HG02884 (cell line): ENCODE results near the gene EPHA6.

ENCODE experiments used
- ATAC-seq: cut with Tn5 transposase; IDR thresholded peaks from one replicate; pipeline ENCODE4 v1.9.1; 2021; ENCODE audit warnings: mild to moderate bottlenecking, moderate library complexity; ENCODE audit not compliant: unreplicated experiment

EPHA6 gene

DNA sequence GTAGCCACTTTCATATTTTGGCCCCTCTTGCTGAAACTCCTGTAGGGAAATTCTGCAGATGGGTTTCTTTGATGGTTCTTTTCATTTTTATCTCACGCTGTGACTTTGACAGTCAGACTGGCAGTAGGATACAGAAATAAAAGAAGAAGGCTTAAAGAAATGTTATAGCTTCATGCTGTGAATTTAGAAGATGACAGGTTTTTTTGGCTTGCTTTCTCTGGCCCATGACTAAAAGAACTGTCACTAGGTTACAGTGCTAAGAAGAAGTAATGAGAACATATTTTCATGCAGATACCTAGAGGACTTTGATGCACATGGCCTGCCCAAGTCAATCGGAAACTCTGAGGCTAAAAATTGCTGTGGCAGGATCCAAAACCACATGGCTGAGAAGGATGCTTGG lies 334.5 kb downstream of the EPHA6 start:
- ATAC-seq, result no peak

DNA sequence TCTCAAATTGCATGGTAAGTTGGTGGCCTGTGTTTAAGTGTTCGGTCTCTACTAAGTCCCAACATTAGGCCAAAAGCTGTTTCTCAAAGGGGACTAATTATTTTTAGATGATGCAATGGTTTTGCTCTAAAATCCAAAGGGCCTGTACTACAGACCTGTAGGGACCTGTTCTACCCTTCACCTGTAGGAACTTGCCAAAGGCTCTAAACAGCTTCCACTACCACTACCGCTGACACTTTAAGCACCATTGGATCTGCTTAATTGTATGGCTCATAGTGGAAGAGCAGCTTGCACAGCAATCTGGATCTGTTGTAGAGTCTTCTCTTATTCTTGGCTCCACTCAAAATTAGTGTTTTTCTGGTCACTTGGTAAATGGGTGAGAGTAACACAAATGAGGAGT lies 346.8 kb downstream of the EPHA6 start:
- no peak for ATAC-seq

DNA sequence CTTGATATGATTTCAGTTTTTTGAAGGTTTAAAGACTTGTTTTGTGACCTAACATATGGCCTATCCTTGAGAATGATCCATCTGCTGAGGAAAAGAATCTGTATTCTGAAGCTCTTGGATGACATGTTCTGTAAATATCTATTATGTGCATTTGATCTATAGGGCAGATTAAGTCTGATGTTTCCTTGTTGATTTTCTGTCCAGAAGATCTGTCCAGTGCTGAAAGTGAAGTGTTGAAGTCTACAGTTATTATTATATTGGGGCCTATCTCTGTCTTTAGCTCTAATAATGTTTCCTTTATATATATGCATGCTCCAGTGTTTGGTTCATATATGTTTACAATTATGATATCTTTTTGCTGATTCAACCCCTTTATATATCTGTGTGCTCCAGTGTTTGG lies 362.8 kb downstream of the EPHA6 start:
- no peak for ATAC-seq

DNA sequence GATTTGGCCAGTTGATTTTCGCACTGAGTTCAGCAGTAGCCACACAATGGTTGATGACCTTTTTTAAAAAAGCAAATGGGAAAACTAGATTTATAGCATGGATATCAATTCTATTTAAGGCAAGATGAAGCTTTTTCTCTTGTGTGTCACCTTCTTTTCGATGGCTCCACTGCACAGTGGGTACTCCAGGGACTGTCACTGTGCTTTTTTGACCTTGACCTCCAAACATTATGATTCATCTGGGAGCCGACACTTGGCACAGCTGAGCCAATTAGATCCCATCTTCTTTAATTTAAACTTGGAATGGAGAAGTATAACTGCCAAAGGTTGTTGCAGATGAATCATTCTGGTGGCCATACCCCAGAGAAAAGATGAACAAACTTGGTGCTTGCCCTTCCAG lies 367.3 kb downstream of the EPHA6 start:
- no peak for ATAC-seq

DNA sequence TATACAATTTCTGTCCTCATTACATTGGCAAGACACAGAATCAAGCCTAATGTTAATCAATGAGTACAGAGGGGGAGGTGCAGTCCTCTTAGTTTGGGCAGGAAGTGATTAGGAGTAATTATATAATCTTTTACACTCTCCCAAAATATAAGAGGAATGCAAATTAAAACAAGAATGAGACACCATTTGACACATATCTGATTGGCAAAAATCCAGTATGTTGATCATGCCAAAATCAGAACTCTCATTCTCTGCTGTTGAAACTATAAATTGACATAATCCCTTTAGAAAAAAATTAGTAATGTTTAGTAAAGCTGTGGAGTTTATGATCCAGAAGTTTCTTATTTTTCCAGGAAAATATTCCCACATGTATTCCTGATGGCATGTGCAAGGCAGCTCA lies 373.4 kb downstream of the EPHA6 start:
- no peak for ATAC-seq

DNA sequence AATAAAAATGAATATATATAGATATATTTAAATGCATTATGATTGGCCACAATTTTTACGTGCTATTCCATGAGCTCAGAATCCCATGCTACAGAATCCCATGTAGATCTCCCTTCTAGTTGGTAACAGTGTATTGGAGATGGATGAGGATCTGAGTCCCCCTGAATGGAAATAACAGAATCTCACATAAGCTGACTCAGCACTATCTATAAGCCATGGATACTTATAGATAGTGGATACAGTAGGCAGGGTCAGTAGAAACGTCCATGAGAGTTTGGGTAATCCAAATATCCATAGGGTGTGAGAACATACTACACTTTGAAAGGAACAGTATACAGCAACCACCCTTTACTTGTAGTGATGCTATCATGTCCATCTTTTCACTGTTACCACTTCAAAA lies 375.4 kb downstream of the EPHA6 start:
- no peak for ATAC-seq

DNA sequence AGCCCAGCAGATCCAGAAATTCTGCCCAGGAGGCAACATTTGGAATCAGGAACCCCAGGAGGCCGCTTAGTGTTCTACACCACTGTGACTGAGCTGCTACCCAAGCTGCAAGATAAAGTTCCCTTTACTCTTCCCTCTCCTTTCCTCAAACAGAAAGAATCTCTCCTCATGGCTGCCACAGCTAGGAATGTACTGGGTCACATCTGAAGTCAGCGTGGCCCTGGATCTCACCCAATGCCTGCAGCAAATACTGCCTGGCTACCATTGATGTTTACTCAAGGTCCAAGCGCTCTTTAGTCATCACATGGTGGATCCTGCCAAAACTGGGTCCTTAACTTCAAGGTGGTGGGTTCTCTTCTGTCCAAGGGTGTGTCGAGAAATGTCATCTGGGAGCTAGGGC lies 382.7 kb downstream of the EPHA6 start:
- no peak for ATAC-seq

DNA sequence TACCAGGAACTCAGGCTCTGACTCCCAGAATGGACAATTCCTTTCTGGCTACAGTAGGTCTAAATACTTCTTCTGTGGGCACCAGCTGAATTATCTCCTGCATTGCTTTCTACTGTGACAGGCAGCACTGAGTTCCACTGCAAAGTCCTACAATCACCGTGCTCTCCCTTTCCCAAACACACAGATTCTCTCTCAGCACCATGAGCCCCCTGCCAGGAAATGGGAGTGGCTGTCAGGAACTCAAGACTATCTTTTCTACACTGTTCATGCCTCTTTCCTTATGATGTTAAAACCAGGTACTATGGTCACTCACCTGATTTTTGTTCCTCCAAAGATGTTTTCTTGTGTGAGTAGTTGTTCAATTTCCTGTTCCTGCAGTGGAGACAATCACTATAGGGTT lies 383.4 kb downstream of the EPHA6 start:
- ATAC-seq, result no peak

DNA sequence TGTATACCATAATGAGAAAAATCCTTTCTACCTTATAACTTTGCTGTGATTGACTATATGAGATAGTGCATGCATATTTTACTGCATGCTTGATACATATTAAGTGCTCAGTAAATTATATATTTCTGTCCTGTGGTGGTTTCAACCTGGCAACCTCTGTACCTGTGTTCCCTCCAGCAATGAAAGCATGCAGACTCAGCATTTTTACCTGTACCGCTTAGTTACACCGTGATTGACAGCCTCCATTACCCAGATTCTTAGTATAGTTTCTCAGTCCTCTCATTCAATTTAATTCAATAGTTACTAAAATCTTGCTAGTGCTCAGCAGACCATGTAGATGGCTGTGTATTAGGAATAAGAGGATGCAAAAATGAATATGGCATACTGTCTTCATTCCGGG lies 386.0 kb downstream of the EPHA6 start:
- ATAC-seq, result no peak

DNA sequence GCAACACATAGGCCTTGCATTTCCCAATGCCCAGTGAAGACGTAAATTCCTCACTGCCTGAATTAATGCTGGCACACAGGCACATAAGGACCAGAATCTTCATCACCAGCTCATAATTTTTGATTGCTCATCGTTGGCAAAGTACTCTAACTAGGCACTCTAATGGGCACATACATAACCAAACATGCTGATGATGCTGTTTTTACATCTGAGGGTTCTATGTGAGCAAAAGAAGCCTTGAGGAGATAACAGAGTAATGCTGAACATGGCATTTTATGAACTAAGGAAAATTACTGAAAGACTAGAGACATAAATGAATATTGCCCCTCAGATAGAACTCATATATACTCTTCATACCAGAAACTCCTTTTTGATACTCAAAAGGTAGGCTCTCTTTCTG lies 387.4 kb downstream of the EPHA6 start:
- ATAC-seq, result no peak

DNA sequence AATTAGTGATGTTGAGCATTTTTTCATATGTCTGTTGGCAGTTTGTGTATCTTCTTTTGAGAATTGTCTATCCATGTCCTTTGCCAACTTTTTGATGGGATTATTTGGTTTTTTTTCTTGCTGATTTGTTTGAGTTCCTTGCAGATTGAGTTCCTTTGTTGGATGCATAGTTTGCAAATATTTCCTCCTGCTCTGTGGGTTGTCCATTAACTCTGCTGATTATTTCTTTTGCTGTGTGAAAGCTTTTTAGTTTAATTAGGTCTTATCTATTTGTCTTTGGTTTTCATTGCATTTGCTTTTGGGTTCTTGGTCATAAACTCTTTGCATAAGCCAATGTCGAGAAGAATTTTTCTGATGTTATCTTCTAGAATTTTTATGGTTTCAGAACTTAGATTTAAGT lies 414.6 kb downstream of the EPHA6 start:
- no peak for ATAC-seq

DNA sequence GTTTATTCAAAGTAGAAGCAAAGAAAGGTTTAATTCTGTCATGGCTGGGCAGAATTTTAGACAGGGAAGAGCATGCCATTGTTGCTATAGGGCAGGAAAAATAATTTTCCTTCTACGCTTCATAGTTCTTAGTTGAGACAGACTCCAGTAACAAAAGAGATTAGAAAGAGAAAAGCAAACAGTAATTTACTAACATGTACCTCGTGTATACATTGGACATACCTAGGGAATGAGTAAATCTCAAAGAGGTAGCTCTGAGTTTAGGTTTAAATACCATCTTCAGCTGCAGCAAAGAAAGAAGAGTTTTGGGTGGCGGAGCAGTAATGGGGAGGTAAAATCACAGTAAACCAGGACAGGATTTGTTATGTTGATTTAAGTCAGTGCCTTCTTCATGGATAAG lies 416.1 kb downstream of the EPHA6 start:
- no peak for ATAC-seq

DNA sequence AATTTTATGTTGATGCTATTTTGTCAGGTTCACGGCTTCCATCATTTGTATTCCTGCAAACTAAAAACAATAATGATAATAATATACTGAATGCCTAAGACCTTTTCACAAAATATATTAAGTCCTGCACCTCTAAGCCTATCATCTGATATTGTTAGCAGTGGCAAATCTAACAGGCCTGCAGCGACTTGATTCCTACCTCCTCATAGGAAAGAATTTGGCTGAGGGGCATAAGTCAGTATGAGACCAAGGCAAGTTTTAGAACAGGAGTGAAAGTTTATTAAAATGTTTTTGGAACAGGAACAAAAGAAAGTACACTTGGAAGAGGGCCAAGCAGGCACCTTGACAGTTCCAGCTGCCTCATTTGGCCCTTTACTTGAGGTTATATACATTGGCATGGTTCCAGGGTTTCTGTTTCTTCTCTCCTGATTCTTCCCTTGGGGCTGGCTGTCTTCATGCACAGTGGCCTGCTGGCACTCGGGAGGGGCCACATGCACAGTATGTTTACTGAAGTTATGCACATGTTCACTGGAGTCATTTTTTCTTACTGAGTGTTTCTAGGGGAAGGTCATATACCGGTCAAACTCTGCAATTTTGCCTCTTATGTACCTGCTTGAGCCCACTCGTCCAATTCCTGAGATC lies 418.1 kb downstream of the EPHA6 start:
- no peak for ATAC-seq

DNA sequence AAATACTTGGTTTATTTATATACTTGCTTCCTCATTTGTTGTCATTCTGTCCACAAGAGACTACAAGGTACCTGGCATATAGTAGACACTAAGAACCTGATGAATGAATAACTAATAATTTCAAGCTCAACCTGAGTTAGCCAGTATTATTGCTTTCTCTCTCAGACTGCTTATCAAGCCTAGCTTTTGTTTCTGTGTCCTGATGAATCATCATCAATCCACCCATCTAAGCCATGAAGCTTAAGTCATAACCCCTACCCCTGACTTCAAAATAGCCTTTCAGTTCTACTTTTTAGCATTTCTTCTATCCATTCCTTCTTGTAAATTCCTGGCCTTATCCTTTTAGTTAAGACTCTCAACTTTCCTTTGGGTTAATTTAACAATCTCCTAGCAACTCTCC lies 420.8 kb downstream of the EPHA6 start:
- no peak for ATAC-seq

DNA sequence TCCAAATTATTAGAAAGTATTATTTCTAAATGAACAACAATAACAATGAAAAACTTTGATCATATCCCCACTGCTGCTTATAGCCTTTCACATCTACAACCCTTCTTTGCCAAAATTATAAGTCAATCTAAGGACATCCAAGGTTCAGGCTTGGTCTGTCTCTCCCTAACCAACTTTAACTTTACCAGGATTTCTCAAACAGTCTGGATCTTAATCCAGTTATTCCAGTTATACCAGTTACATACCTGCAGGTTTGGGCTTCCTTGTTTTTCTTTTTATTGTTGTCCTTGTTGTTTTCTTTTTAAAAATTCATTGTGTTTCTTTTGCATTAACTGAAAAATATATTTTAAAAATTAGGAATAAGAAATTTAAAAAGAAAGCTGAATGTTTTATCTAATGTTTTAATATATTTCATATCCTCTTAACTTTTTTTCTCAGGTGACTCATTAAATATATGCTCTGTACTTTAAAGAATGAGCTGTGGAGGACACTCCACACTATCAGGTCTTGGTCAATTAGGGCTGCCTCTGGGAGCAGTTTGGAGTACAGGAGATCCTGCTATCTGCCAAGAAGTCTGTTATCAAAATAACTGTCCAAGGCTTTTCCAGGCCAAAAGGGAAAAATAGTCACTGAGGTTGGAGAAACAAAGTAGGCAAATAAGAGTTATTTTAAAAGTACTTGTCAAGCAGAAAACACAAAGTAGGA lies 421.4 kb downstream of the EPHA6 start:
- no peak for ATAC-seq

DNA sequence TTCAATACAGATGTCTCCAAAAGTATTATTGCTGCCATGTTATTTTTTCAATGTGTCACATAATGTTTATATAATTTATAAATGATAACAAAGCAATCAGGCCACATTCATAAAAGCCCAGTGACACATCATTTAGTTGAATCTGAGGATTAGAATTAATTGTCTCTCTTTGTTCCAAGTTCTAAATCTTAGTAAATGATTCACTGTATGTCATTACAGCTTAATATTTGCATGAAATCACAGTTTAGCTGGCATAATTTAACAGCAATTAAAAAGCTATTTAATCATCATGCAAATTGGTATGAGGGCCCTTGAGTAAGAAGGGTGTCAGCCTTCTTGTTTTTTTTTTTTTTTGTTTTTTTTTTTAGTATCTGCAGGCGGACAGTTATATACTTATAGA lies 427.0 kb downstream of the EPHA6 start:
- no peak for ATAC-seq

DNA sequence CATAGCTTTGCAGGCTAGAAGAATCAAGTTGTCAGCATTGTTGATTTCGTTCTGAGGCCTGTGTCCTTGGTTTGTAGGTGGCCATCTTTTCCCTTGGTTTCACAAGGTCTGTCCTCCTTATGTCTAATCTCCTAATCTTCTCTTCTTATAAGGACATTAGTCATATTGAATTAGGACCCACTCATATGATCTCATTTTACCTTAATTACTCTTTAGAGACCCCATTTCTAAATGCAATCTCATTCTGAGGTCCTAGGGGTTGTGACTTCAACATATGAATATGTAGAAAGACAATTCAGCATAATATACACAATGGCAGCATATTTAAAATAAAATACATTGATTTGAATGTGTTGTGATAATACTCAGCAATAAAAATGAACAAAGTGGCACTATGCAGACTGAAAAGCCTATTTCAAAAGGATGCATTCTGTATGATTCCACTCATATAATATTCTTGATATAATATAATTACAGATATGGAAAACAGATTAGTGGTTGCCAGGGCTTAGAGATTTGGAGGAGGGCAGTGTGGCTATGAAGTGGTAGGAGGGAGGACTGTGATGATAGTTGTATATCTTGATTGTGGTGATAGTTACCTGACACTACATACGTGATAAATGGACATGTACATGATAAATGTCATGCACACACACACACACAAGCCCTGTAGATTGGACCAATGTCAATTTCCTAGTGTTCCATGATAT lies 431.0 kb downstream of the EPHA6 start:
- ATAC-seq, result no peak

DNA sequence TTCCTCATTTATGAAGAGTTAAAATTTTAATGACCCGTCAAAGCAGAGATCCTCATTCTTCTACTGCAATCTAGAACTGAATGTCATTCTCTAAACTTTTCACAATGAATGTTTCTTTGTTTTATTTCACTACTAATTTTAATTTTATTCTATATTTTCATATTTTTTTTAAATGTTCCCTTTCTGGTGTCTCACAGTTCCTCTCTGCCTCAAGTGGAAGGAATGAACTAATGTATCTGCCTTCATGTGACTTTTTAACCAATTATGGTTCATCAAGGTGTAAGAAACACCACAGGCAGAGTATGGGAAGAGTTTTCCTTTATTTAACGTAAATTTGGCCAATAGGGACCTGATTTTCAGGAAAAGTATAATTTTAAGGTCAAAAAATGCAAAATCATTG lies 441.7 kb downstream of the EPHA6 start:
- ATAC-seq, result no peak

DNA sequence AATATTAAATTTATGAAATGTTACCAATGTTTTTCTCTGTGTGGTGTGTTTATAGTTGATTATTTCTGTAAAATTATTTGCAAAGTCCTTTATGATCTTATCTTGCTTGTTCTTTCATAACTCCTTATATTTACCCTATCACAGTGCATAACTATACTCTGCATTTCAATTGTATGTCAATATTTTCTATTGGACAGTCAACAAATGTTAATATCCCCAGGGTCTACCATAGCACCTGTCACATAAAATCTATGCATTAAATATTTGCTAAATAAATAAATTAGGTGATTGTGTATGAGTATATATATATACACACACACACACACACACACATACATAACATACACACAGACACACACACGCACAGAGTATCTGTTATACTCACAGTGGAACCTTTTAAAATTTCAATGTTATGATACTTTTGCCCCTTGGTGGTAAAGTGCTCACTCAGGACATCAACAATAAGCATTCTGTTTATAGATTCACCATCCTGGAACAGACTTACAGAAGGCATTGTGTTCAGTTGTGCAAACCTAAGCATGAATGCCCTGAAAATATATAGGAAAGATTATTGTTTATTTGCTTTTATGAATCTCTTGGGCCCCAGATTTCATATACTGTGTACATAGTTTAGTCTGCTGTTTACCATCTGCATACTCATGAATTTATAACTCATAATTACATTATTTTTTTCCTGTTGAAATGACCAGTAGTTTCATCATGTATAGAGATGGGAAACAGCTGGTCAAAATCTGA lies 443.7 kb downstream of the EPHA6 start:
- no peak for ATAC-seq

DNA sequence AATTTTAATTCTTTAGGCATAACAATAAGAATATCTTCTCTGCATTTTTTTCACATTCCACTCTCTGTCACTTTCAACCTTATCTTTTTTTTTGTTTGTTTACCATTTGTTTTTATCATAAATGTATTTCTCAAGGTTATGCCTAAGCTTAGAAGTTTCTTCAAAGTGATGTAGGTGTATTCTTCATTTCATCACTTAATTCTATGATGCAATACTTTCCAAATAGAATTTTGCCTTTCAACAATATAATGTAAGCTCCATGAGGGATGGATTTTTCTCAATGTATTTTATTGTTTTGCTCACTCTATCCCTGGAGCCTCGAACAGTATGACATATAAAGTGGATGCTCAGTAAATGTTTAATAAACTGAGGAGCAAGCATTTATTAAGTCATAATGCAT lies 444.9 kb downstream of the EPHA6 start:
- no peak for ATAC-seq

DNA sequence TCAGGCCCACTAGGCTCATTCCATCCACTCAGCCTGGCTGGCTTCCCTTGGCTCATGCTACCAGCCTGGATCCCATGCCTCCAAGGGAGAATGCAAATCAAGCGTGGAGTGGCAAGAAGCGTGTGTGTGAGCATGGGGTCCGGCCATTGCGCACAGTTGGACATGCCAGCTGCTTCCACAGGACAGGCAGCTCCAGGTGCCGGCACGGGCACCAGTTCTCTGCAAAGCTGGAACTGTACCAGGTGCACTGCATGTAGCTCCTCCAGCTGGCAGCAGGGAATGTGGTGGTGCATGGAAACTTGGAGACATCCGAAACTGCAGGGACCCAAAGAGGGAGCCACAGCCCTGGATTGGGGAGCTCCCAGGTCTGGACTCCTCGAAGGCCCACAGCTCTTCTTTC lies 449.8 kb downstream of the EPHA6 start:
- no peak for ATAC-seq
